HL-60 (cell line): ENCODE results near the gene THAP7.
"Not testable (repeated sequence)": the region's sequence is repeated elsewhere in the genome, so short reads cannot be mapped to it uniquely, and the experiment has no call there.

Source experiments
- DNase-seq, 2 experiments: peaks; one replicate each; pipeline ENCODE4 v3.0.0-alpha.2; 2010 to 2020; ENCODE audit warnings: low read depth in 1 of 2, low spot score in 1 of 2
- H3K27ac ChIP-seq: fragments of 250-450 bp; sonication (Bioruptor Pico); replicated peaks from 2 replicates; pipeline ENCODE4 v1.5.1; 2020; ENCODE audit warnings: mild to moderate bottlenecking, moderate library complexity
- H3K27me3 ChIP-seq: fragments of 250-450 bp; sonication (Bioruptor Pico); 2 replicates; pipeline ENCODE4 v1.5.1; 2021; ENCODE audit warnings: mild to moderate bottlenecking, moderate library complexity; ENCODE audit not compliant: insufficient read depth, poor library complexity, severe bottlenecking
- H3K4me3 ChIP-seq: replicated peaks from 2 replicates; pipeline ENCODE4 v1.5.1; 2011; ENCODE audit warnings: mild to moderate bottlenecking, control low read depth, low read length; ENCODE audit not compliant: insufficient read depth
- GABPA ChIP-seq: IDR thresholded peaks from 2 replicates; pipeline ENCODE4 v1.6.1; 2012; ENCODE audit warnings: low read depth
- POLR2AphosphoS5 ChIP-seq: IDR thresholded peaks from 2 replicates; pipeline ENCODE4 v1.6.1; 2012; ENCODE audit warnings: low read depth
- SPI1 ChIP-seq: IDR thresholded peaks from 2 replicates; pipeline ENCODE4 v1.6.1; 2012; ENCODE audit warnings: low read depth, mild to moderate bottlenecking, borderline replicate concordance
- TF ChIP-seq, protein P1 (sequence below): IDR thresholded peaks from 2 replicates; pipeline ENCODE4 v1.6.1; 2012; ENCODE audit warnings: low read depth; ENCODE audit not compliant: insufficient replicate concordance
- TF ChIP-seq, protein P2 (sequence below): IDR thresholded peaks from one replicate; pipeline ENCODE4 v1.5.1; 2011; ENCODE audit warnings: low read length, control low read depth, inconsistent platforms; ENCODE audit not compliant: insufficient read depth

THAP7 gene

DNA sequence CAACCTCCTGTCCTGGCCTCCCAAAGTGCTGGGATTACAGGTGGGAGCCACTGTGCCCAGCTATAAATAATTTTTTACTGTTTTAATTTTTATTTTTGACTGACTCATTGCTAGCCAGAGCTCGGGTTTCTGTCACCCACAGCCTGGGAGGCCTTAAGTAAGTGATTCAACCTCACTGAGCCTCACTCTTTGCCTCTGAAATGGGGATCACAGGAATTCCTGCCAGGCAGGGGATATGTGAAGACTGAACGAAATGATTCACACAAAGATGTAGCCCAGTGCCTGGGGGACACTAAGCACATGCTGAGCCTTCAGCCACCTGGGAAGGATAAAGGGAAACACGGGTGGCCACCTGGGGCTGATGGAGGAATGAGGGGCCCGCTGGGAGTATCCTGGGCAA lies 40.0 kb upstream of the THAP7 start:
- DNase-seq, result no peak
- TF ChIP-seq POLR2AphosphoS5 (no peak), SPI1 (no peak), GABPA (no peak)
- TF ChIP-seq, protein P1, sequence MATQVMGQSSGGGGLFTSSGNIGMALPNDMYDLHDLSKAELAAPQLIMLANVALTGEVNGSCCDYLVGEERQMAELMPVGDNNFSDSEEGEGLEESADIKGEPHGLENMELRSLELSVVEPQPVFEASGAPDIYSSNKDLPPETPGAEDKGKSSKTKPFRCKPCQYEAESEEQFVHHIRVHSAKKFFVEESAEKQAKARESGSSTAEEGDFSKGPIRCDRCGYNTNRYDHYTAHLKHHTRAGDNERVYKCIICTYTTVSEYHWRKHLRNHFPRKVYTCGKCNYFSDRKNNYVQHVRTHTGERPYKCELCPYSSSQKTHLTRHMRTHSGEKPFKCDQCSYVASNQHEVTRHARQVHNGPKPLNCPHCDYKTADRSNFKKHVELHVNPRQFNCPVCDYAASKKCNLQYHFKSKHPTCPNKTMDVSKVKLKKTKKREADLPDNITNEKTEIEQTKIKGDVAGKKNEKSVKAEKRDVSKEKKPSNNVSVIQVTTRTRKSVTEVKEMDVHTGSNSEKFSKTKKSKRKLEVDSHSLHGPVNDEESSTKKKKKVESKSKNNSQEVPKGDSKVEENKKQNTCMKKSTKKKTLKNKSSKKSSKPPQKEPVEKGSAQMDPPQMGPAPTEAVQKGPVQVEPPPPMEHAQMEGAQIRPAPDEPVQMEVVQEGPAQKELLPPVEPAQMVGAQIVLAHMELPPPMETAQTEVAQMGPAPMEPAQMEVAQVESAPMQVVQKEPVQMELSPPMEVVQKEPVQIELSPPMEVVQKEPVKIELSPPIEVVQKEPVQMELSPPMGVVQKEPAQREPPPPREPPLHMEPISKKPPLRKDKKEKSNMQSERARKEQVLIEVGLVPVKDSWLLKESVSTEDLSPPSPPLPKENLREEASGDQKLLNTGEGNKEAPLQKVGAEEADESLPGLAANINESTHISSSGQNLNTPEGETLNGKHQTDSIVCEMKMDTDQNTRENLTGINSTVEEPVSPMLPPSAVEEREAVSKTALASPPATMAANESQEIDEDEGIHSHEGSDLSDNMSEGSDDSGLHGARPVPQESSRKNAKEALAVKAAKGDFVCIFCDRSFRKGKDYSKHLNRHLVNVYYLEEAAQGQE, result no peak
- TF ChIP-seq, protein P2, sequence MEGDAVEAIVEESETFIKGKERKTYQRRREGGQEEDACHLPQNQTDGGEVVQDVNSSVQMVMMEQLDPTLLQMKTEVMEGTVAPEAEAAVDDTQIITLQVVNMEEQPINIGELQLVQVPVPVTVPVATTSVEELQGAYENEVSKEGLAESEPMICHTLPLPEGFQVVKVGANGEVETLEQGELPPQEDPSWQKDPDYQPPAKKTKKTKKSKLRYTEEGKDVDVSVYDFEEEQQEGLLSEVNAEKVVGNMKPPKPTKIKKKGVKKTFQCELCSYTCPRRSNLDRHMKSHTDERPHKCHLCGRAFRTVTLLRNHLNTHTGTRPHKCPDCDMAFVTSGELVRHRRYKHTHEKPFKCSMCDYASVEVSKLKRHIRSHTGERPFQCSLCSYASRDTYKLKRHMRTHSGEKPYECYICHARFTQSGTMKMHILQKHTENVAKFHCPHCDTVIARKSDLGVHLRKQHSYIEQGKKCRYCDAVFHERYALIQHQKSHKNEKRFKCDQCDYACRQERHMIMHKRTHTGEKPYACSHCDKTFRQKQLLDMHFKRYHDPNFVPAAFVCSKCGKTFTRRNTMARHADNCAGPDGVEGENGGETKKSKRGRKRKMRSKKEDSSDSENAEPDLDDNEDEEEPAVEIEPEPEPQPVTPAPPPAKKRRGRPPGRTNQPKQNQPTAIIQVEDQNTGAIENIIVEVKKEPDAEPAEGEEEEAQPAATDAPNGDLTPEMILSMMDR, result no peak
- no peak overlapping the region for H3K27ac ChIP-seq
- H3K4me3 ChIP-seq, result no peak overlapping the region
- H3K27me3 ChIP-seq, result peaks cover 9% of the 10 kb centered on the region

DNA sequence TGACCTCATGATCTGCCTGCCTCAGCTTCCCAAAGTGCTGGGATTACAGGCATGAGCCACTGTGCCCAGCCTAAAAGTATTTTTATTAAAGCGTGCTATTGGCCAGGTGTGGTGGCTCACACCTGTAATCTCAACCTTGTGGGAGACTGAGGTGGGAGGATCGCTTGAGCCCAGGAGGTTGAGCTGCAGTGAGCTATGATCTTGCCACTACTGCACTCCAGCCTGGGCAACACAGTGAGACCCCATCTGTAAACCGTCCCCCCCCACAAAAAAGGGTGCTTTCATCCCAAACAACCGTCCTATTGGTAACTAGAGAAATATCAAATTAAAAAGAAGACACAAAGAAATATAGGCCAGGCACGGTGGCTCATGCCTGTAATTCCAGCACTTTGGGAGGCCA lies 37.2 kb upstream of the THAP7 start:
- DNase-seq, H3K27me3 ChIP-seq, H3K27ac ChIP-seq, H3K4me3 ChIP-seq: not testable (repeated sequence)

DNA sequence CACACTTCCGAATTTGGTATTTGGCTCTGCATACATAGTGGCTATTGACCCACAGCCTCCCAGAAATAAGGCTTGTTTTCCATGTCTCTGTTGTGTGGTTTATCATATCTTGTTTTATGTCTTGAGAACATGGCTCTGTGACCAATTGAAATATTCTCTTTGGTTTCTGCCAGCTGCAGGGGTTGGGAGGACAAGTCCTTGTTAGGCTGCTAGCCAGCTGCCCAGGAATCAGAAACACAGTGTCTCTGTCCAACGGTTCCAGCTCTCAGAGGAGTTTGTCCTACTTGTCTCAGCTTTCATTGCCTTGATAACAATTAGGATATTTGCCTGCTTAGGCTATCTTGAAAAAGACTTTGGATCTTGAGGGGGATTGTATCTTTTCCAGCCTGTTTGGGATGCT lies 36.5 kb upstream of the THAP7 start:
- TF ChIP-seq, protein P1, result no peak
- TF ChIP-seq GABPA, result no peak
- DNase-seq, result no peak

DNA sequence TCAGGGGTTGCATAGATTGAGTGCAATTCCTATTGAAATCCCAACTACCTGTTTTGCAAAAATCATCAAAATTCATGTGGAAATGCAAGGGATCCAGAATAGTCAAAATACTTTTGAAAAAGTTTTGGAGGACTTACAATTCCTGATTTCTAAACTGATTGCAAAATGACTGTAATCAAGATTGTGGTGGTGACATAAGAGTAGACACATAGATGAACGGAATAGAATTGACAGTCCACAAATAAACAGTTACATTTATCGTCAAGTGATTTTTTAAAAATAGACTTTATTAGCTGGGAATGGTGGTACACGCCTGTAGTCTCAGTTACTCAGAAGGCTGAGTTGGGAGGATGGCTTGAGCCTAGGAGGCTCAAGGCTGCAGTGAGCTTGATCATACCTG lies 33.1 kb upstream of the THAP7 start:
- no peak for DNase-seq
- Histone ChIP-seq H3K4me3 (no peak overlapping the region), H3K27ac (no peak overlapping the region), H3K27me3 (peaks cover 22% of the 10 kb centered on the region)
- TF ChIP-seq POLR2AphosphoS5, result no peak
- no peak for TF ChIP-seq GABPA
- TF ChIP-seq, protein P1, result no peak

More for the DNA sequence above, 36.5 kb upstream of the THAP7 start:
- H3K27ac ChIP-seq, result no peak overlapping the region
- H3K4me3 ChIP-seq, result no peak overlapping the region
- H3K27me3 ChIP-seq, result no peaks in the 10 kb centered on the region

DNA sequence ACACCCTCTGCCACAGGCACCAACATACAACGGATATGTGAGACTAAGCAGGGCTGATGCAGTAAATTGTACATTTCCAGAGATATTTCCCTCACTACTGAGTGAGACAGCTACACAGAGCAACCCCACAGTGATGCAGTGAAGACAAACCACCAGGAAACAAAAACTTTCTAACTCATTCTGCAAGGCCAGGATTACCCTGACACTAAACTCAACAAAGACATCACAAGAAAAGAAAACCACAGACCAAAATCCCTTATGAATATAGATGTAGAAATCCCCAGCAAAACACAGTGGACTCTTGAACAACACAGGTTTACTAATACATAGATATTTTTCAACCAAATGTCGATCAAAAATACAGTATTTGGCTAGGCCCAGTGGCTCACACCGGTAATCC lies 32.0 kb upstream of the THAP7 start:
- TF ChIP-seq POLR2AphosphoS5 (no peak), SPI1 (no peak), GABPA (no peak)
- TF ChIP-seq, protein P1, result no peak
- TF ChIP-seq, protein P2, result no peak

More for the DNA sequence above, 32.0 kb upstream of the THAP7 start:
- no peak overlapping the region for H3K4me3 ChIP-seq
- DNase-seq, result no peak
- no peak overlapping the region for H3K27ac ChIP-seq
- H3K27me3 ChIP-seq, result peaks cover 22% of the 10 kb centered on the region
